NCI-H1092 (cell line): Measurements from ENCODE around the gene CCDC88C.
A peak's percentile ranks its signal among the peaks of the same experiment; 100 is the strongest.
"Not testable (repeated sequence)": the region's sequence is repeated elsewhere in the genome, so short reads cannot be mapped to it uniquely, and the experiment has no call there.

Experiments
- DNase-seq: peaks from one replicate; lab custom pipeline; 2025; lab: John Stamatoyannopoulos, UW

CCDC88C gene

DNA sequence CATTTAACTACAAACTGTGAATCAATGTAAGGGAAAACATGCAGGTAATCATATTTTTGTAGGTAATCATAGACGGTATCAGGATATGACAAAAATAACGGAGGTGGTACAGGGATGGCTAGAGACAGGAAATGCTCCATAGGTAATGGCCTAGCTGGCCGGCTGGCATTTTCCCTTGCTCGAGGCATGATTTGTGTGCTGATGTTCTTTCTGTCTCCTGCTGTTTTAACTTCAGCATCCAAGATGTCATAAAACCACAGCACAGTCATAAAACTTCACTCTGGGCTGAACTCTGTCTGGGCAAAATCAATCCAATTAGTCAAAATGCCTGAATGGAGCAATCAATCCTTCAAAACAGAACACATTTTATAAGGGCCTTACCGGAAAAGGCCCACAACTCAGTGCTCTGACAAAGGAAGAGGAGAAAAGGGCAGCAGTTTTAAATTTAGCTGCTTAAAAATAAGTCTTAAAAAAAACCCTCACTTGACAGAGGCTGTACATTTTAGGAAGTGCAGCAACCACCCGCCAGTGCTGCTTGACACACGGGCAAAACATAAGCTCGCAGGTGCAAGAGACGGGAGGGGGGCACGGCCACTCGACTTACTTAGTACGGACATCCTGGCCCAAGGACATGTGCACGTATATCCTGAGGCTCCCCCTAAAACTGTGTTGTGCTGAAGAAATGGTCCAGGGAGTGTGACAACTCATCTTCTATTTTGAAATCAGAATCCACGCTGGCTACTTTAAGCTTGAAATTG lies 132.7 kb downstream of the CCDC88C start:
- no peak for DNase-seq

DNA sequence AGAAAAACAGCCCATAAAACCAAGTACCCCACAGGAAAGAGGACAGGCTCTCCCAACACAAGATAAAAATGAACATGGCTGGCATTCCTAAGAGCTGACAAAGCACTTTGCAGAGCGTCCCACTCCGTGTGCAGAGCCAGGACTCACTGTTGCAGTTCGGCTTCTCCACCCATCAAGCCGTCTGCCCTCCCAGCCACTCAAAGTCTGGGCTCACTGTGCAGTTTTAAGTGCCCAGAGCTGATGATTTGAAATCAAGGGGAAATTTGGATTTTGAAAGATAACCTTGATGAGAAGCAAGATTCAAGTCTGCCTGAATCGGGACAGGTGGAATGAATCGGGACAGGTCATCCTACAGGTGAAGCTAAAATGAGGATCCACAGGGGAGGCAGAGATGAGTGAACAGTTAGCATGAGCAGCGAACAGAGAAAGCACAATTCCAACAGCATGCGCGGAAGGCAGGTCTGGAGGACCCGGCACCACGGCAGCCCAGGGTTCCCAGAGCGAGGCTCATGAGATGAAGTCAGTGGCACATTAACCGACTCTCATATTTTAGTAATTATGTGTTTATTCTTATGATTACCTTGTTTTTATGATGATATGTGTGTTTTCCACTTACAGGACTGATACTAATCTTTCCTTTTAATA lies 133.4 kb downstream of the CCDC88C start:
- DNase-seq: no peak

DNA sequence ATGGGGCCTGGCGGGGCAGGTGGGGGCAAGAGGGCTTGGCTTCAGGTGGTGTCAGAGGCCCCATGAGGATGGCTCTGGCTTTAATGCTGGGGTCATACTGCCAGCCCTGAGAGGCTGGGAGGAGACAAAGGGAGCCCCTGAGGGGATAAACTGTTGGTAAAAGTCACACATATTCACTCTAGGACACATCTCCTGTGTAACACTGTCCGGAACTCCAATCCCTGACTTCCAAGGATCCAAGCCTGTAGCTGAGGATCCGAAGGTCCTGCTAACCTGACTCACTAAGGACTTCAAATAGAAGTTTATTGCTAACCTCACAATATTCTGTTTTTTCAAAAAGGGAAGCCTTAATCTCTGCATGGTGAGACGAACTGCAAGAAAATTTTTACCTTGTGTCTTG lies 134.0 kb downstream of the CCDC88C start:
- no peak for DNase-seq

DNA sequence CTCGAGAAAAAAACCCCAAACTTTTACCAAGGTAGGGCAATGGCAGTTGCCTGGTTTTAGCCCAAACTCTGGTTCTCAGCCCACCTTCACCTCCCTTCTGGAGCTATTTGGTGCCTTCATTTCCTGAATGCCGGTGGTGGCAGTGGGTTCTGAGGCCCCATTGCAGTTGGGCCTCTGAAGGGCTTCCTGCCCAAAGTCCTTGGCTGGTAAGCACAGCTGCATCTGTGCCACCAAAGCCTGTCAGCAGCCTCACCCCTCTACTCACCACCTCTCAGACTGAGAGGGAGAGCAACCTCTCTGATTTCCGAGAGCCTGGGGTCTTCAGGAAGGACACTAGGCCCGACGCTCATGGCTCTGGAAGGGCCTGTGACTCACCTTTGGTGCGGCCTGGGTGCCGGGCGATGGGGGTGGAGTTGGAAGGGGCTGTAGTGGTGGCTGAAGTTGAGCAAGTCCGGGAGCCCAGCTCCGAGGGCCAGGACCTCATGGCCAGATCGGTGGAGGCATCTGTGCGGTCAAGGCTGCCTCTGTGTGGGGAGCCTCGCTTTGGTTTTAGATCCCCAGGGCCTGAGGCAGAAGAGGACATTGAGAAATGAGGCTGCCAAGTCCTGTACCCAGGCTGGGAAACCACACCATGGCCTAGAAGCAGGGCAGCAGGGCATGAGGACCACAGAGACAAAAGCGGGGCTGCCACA lies 134.5 kb downstream of the CCDC88C start:
- DNase-seq: no peak

DNA sequence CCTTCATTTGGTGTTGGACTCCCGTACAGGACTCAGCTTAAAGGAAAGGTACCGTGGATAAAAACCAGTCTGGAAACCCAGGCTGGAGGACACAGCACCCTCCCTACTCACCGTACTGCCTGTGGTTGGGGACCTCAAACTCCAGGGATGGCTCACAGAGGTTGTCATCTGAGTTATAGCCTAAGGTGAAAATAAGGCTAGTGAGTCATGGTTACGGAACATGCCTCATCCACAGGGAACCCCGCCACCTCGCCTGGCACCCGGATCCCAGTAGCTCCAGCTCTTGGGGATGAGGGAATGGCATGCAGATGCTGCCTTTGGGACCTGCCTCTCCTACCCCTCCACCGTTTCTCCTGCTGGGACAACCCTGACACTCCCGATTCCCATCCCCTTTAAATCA lies 136.3 kb downstream of the CCDC88C start:
- DNase-seq: no peak

DNA sequence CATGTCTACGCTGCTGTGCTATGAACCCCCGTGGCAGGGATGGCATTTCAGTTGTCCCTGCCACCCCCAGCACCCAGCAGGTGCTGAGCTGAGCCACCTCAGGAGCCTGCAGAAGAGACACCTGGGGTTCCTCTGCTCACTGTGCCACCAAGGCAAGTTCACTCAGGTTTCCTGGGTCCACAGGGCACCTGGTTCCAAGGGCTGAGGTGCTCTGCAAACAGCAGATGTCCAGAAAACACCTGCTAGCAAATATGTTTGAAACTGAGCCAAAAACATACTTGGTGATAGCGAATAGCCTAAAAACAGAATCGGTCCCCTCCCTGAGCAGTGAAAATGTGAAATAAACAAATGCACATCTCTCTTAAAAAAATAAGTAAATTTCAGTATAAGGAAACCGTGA lies 137.5 kb downstream of the CCDC88C start:
- DNase-seq: peak; percentile 41

DNA sequence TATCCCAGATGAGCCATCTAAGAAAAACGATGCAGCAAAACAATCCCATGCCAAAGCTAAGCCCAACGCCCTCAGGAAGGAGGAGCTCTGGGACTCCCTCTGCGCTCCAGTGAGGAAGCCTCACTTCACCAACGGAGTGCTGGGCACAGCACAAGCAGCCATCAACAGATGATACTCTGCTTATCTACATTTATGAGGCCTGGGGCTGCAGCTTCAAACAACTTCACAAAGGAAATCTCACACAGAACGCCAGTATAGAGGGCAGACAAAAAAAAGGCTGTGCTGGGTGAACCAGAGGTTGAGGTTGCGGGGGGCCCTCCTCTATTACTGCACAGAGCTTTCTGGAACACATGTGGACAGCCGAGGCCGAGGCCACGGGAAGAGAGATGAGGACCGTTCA lies 138.3 kb downstream of the CCDC88C start:
- no peak for DNase-seq

DNA sequence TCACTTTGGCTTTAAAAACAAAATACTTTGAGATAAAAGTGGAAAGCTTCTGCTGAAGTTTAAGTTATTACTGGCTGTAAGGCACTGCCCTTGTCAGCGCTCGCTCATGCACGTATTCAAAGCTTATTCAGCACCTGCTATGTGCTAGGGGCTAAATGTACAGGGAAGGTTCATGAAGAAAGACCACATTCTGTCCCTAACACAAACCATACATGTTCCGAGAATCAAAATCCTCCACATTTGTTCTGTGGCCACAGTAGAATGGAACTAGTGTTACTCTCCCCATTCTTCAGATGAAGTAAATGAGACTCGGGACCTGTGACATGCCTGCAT lies 139.3 kb downstream of the CCDC88C start:
- no peak for DNase-seq

DNA sequence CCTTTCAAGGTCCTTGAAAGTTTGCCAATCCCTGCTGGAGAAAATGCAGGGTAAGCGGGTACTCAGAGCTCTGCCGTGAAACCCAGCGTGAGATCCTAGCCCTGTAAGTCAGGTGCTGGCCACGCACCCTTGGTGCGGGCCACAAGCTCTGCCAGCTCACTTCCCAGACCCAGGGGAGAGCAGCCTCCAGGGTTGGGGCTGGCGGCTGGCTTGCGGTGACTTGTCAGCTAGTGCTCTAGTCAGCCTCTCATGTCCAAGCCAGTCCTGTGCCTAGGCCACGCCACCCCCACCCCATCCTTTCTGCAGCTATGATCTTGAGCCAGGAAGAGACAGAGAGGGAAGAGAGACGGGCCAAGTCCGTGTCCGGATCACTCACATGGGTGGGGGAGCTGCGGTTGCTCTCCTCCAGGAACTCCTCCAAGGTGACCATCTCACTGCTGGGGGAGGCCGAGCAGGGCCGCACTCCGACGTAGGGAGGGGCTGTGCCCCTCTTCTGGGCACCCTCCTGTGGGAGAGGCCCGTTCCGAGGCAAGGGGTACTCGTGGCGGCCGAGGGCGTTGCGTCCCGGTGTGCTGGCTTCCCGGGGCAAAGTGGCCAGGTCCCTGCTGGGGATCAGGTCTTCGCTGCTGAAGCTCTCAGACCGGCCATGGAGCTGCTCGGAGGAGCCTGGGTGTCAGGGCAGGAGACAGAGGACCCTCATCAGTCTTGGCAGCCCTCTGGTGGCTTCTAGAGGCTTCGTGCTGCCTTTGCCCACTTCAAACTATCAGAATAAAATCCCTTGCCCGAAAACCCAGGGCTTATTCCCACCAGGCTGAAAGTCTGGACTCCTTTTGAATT lies 139.9 kb downstream of the CCDC88C start:
- peak; percentile 47 for DNase-seq

DNA sequence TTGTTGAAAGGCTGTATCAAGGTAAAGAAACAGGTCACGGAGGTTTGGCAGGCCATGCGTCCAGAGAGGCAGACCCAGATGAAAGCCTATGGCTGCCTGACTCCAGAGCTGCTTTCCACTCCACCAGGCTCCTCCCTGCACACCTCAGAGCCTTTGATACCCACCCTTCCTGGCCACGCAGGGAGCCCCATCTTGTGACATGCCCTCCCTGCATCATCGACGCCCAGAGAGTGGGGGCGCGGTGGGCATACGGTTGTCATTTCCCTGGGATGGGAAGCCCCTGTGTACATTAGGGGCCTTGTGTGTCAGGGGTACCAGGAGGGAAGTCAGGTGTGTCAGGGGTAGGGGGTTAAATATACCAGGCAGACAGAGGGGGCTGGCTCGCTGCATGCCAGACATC lies 142.8 kb downstream of the CCDC88C start:
- DNase-seq: no peak

DNA sequence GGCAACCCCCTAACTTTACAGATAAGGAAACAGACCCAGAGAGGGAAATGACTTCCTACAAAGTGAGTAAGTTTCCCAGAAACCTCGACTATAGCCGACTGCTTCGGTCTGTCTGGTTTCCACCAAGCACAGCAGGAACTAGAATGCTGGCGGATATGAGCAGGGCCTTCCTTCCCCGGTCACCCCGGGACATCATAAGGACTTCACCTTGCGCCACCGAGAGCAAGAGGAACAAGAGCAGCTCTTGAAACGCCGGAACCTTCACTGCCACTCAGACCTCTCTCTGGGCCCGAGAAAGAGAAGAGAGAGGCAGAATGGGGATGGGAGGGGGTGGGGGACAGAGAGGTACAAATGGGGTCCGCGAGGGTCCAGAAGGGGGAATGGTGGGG lies 143.7 kb downstream of the CCDC88C start:
- no peak for DNase-seq

DNA sequence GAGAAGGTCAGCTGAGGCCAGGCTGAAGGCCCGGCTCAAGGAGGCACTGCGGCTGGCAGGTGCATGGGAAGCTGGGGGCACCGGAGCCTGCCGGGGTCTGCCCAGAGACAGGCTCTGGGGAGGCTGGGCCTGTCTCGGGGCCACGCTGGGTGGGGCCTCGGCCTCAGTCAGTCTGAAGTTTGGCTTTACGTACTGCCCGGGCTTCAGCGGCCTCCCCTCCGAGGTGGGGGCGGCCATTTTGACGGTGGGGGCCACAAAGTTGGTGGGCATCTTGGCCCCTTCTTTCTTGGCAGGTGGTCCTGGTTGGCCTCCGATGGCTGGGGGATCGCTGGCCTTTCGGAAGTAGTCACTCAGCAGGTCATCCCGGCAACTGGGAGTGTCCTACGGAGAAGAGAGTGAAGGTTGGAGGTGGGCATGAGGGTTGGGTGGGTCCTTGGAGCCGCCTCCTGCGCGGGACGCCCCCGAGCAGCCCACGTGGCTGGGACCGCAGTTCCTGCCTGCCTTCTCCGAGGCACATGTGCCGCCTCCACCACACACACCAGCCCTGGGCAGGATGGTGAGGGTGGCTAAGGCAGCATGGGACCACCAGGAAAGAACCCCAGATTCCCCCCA lies 144.2 kb downstream of the CCDC88C start:
- DNase-seq: no peak

DNA sequence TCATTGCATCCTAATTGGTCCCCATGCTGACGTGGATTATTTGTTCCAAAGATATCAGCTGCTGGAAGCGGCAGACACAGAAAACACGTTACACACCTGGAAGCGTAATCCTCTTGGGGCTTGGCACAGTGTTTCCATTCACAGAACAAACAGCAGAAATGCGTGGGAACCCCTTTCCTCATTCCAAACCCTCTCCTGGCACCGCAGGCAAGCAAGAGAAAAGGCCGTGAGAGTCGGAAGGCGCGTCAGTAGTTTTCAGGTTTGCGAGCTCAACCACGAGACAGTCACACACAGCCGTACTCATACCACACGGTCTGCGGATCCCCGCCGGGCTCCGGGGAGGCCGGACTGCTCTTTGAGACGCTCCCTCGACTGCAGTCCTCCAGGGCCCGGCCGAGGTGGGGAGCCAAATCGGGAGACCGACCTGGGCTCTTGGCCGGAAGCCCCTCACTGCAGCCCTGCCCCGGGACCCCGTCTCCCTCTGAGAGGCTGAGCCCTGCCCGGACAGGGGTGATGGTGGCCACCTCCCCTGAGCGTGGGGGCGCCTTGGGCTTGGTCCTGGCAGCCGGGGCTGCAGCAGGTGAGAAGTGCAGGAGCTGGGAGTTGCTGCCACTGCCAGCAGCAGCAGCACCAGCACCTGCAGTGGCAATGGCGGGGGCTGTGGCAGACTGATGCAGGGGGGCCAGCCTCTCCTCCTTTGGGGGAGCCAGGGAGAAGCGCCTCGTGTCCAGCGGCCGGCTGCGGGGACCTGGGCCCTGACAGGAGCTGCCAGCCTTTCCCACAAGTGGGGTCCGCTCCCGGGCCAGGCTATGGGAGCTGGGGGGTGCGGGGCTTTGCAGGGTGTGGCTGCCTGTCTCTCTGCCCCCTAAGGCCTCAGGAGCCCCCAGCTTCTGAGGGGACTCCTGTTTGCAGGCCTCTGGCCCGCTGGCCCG lies 145.0 kb downstream of the CCDC88C start:
- DNase-seq: no peak

DNA sequence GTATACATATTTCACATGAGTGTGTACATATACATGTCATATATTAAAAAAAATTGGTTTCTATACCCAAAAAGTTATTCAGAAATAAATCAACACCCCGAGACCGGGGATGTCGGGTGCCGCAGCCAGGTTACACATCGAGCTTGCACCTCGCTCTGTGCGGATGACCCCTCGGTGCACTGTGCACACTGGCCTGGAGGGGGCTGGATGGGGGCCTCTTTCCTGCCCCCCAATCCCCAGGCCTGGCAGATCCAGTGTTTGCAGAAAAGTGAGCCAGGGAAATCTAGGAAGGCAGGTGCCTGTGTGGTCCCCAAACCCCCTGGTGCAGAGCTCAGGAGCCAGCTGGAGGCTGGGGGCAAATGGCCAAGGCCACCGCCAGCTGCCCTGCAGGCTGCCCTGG lies 146.0 kb downstream of the CCDC88C start:
- DNase-seq: no peak

DNA sequence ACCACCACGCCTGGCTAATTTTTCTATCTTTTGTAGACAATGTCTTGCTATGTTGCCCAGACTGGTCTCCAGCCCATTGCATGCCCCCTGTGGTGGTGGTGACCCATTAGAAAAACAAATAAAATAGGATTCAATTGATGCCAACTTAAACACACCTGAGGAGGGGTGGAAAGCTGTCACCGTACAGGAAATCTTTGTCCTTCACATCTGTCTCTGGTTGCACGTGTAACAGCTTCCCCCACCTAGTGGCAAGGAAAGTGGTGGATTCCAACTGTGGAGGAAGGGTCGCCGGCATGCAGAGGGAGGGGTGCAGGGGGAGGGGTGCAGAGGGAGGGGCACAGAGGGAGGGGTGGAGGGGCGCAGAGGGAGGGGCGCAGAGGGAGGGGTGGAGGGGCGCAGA lies 147.0 kb downstream of the CCDC88C start:
- DNase-seq: no peak

DNA sequence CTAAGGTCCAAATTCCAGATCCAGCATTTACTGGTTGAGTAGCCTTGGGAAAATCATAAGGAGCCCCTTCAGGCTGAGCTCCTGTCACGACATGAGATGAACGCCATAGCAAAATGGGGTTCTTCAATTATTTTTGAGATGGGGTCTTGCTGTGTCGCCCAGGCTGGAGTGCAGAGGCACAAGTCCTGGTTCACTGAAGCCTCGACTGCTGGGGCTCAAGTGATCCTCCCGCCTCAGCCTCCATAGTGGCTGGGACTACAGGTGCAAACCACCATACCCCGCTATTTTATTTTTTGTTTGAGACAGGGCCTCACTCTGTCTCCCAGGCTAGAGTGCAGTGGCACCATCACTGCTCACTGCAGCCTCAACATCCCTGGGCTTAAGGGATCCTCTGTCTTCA lies 147.4 kb downstream of the CCDC88C start:
- no peak for DNase-seq

DNA sequence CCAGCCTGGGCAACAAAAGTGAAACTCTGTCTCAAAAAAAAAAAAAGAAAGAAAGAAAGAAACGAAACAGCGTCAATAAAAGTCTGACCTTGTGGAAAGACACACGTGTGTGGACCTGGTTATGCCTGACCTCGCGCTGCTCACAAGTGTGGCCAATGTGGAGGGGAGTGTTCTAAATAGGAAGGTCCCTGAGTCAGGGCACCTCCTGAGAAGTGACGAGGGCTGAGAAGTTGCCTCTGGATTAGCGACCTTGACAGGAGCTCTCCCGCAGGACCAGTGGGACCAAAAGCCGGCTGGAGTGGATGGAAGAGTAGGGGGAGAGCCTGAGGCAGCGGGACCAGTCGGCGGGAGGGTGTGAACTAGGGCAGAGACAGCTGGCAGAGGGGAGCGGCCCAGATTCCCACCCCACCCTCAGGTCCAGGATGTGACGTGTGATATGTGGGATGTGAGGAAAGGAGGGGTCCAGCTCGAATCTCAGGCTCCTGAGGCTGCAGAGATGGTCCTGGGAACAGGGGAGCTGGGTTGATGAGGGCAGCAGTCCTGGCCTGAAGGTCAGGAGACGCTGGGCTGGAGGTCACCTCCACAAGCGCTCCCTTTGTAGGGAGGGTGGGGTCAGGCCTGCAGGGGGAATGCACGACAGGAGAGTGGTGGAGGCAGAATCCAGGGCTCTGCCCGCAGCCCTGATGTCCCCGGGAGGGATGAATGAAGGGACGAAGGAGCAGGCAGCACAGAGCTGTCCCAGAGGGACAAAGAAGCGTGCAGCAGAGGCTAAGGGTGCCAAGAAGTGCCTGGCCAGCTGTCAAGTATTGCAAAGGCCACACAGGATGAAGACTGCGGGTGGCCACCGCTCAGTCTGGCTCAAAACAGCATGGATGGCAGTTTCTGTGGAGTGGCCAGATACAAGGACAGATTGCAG lies 148.3 kb downstream of the CCDC88C start:
- DNase-seq: no peak

DNA sequence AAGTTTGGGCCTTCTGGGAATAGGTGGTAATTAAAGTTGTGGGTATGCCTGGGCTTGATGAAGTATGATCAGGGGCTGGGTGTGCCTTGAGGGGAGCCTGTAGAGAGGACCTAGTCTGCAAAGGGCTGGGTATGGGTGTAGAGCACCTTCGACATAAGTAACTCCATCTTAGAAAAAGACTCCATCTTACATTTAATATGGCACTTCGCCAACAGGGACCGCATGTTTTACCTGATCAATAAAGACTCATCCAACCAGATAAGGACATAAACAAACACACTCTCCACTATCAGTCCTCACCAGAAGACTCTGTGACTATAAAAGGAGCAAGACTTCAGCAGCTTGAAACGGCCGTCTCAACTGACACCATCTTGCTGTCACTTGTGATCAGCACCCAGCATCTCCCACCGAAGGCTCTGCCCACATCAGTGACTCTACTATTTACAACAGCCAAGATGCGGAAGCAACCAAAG lies 149.6 kb downstream of the CCDC88C start:
- DNase-seq: no peak

DNA sequence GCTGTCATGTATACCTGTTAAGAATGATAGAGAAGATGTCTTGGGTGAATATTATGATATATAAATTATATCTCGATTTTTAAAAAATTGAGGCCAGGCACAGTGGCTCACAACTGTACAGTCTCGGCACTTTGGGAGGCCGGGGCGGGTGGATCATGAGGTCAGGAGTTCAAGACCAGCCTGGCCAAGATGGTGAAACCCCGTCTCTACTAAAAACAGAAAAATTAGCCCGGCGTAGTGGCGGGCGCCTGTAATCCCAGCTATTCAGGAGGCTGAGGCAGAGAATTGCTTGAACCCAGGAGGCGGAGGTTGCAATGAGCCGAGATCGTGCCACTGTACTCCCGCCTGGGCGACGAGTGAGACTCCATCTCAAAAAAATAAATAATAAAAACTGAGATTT lies 151.3 kb downstream of the CCDC88C start:
- DNase-seq: not testable (repeated sequence)

DNA sequence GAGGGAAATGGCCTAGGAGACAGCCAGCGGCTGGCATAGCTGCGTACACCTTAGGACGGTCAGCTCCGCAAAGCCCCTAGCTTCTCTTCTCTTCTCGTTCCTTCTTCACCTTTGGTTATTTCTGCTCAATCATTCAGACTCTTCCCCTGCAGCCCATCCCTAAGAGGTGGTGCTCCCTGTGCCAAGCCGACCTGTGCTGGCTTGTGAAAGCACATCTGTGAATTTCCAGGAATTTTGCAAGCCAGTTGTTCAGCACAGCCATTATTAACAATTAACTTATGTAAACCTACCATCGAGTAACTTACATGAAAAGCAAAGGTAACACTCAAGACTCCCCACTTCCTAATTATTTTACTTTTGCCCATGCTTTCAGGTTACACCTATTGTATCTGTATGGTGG lies 152.2 kb downstream of the CCDC88C start:
- no peak for DNase-seq
